MM.1S (cell line): ENCODE results near the gene FBXL7.

Experiments used
- DNase-seq: peaks from one replicate; pipeline ENCODE4 v3.0.0-alpha.2; 2015
- H2AFZ ChIP-seq: fragments of 300-600 bp; sonication (generic); 2 replicates; pipeline ENCODE4 v1.6.0; 2016; ENCODE audit warnings: antibody characterized with exemption, low read length
- H3F3A ChIP-seq: fragments of 300-600 bp; sonication (generic); 2 replicates; pipeline ENCODE4 v1.6.1; 2016; ENCODE audit warnings: mild to moderate bottlenecking, antibody characterized with exemption, low read length, moderate library complexity, mixed read lengths; ENCODE audit not compliant: insufficient read depth
- H3K27ac ChIP-seq: fragments of 300-600 bp; sonication (generic); 2 replicates; pipeline ENCODE4 v1.5.1; 2016; ENCODE audit warnings: mild to moderate bottlenecking, low read length
- H3K27me3 ChIP-seq: fragments of 300-600 bp; sonication (generic); replicated peaks from 2 replicates; pipeline ENCODE4 v1.6.0; 2016; ENCODE audit warnings: low read length; ENCODE audit not compliant: insufficient read depth
- H3K36me3 ChIP-seq: fragments of 300-600 bp; sonication (generic); replicated peaks from 2 replicates; pipeline ENCODE4 v1.6.1; 2016; ENCODE audit warnings: mild to moderate bottlenecking, low read length, mixed read lengths; ENCODE audit not compliant: insufficient read depth
- H3K4me1 ChIP-seq: fragments of 300-600 bp; sonication (generic); 2 replicates; pipeline ENCODE4 v1.6.1; 2016; ENCODE audit warnings: low read length, mixed read lengths
- H3K4me2 ChIP-seq: fragments of 300-600 bp; sonication (generic); 2 replicates; pipeline ENCODE4 v1.6.0; 2016; ENCODE audit warnings: low read depth, low read length
- H3K4me3 ChIP-seq: fragments of 300-600 bp; sonication (generic); 2 replicates; pipeline ENCODE4 v1.5.1; 2016; ENCODE audit warnings: low read length, mixed read lengths
- H3K79me2 ChIP-seq: fragments of 300-600 bp; sonication (generic); 2 replicates; pipeline ENCODE4 v1.6.1; 2016; ENCODE audit warnings: mixed run types, low read length, mixed read lengths
- H3K9ac ChIP-seq: fragments of 300-600 bp; sonication (generic); 2 replicates; pipeline ENCODE4 v1.6.1; 2016; ENCODE audit warnings: low read length, mixed read lengths
- H3K9me2 ChIP-seq: fragments of 300-600 bp; sonication (generic); replicated peaks from 2 replicates; pipeline ENCODE4 v1.6.1; 2016; ENCODE audit warnings: mild to moderate bottlenecking, low read length, mixed read lengths; ENCODE audit not compliant: insufficient read depth
- H3K9me3 ChIP-seq: fragments of 300-600 bp; sonication (generic); replicated peaks from 2 replicates; pipeline ENCODE4 v1.6.1; 2016; ENCODE audit warnings: mild to moderate bottlenecking, low read length, mixed read lengths; ENCODE audit not compliant: insufficient read depth
- H4K20me1 ChIP-seq: fragments of 300-600 bp; sonication (generic); 2 replicates; pipeline ENCODE4 v1.6.1; 2016; ENCODE audit warnings: mild to moderate bottlenecking, low read length, moderate library complexity, mixed read lengths; ENCODE audit not compliant: insufficient read depth
- CTCF ChIP-seq: fragments of 300-600 bp; sonication (generic); IDR thresholded peaks from 2 replicates; pipeline ENCODE4 v1.5.1; 2016; ENCODE audit warnings: antibody characterized with exemption, low read length, mixed read lengths
- EZH2 ChIP-seq: fragments of 300-600 bp; sonication (generic); optimal IDR thresholded peaks from 2 replicates; pipeline ENCODE3; 2017; ENCODE audit warnings: low read depth, mild to moderate bottlenecking, antibody characterized with exemption, low read length, mixed read lengths
- EZH2phosphoT487 ChIP-seq: fragments of 300-600 bp; sonication (generic); IDR thresholded peaks from 2 replicates; pipeline ENCODE4 v1.6.1; 2018; ENCODE audit warnings: antibody characterized with exemption, low read length

FBXL7 gene

GRCh38 chr5:15776346-15776745 is 276.4 kb downstream of the FBXL7 start:
- Histone ChIP-seq H3K9me2 (no peaks in the 10 kb centered on the region), H3K9me3 (no peaks in the 10 kb centered on the region), H3K4me3 (no peak overlapping the region), H3F3A (no peaks in the 10 kb centered on the region), H3K36me3 (no peaks in the 10 kb centered on the region), H3K4me1 (no peaks in the 10 kb centered on the region), H3K27ac (no peak overlapping the region), H3K79me2 (peaks cover 17% of the 10 kb centered on the region; the same call in 1 of the 2 replicates), H3K27me3 (no peaks in the 10 kb centered on the region), H2AFZ (no peak overlapping the region), H4K20me1 (no peaks in the 10 kb centered on the region), H3K9ac (no peak overlapping the region), H3K4me2 (no peak overlapping the region)
- DNase-seq = no peak
- TF ChIP-seq CTCF = no peak
- no peak for TF ChIP-seq EZH2
- TF ChIP-seq EZH2phosphoT487 = no peak

GRCh38 chr5:15783734-15784133 is 283.8 kb downstream of the FBXL7 start:
- Histone ChIP-seq H3K4me2 (no peak overlapping the region), H3K27me3 (no peaks in the 10 kb centered on the region), H3K27ac (no peak overlapping the region), H4K20me1 (no peaks in the 10 kb centered on the region), H2AFZ (no peak overlapping the region), H3K36me3 (no peaks in the 10 kb centered on the region), H3K9me2 (no peaks in the 10 kb centered on the region), H3F3A (no peaks in the 10 kb centered on the region), H3K9me3 (no peaks in the 10 kb centered on the region), H3K79me2 (0 out of 2 replicates have a peak, but pooled peaks cover 10% of the 10 kb centered on the region), H3K4me3 (no peak overlapping the region), H3K9ac (no peak overlapping the region), H3K4me1 (no peaks in the 10 kb centered on the region)
- no peak for DNase-seq
- TF ChIP-seq EZH2phosphoT487 = no peak
- TF ChIP-seq EZH2 = no peak
- no peak for TF ChIP-seq CTCF

- no peaks in the 10 kb centered on the region for H3K9me3 ChIP-seq
- no peaks in the 10 kb centered on the region for H3K27me3 ChIP-seq
- TF ChIP-seq EZH2phosphoT487 (no peak), CTCF (no peak), EZH2 (no peak)
- no peak overlapping the region for H2AFZ ChIP-seq
- H3K4me1 ChIP-seq = no peaks in the 10 kb centered on the region
- DNase-seq = no peak
- H3K9me2 ChIP-seq = no peaks in the 10 kb centered on the region
- no peak overlapping the region for H3K4me2 ChIP-seq
- H3K27ac ChIP-seq = no peak overlapping the region
- no peaks in the 10 kb centered on the region for H3K36me3 ChIP-seq
- no peak overlapping the region for H3K9ac ChIP-seq
- no peaks in the 10 kb centered on the region for H3F3A ChIP-seq
- no peak overlapping the region for H3K4me3 ChIP-seq
- no peaks in the 10 kb centered on the region for H4K20me1 ChIP-seq
- peaks cover 8% of the 10 kb centered on the region; the same call in 1 of the 2 replicates for H3K79me2 ChIP-seq
Observed at GRCh38 chr5:15785531-15785981, 285.6 kb downstream of the FBXL7 start.
